Measurements from ENCODE around the gene HAUS6.
A peak's percentile ranks its signal among the peaks of the same experiment; 100 is the strongest.
"Not testable (repeated sequence)": the region's sequence is repeated elsewhere in the genome, so short reads cannot be mapped to it uniquely, and the experiment has no call there.

HAUS6 gene

DNA sequence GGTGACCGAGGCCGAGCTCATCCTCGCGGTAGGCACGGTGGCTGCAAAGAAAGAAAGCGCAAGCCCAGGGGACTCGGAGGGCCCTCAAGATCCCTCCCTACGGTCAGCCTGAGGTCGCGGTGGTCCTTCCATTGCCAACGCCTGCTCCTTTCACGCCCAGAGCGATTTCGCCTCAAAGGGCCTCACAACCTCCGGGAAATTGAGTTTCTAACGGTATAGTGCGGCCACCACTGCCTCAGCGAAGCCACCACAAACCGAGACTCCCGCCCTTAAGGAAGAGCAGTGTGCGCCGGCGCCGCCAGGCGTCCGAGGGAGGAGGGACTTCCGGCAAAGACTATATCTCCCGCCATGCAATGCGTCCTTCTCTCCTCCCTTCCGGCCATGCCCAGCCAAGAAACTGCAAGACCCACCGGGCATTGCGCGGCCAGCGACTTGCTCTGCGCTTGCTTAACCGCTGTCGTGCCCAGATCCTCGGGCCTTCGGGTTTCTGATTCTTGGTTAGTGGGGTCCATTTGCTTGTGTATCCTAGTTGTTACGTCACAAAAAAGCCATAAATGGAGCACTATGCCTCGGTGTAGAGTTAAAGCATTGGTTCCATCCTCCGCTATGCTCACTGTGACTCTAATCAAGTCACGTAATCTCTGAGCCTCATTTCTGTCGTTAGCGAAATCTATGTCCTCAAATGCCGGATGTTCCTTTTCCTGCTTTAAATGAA, at the start of gene HAUS6:
Gene HAUS6, minus strand, starts transcription at position 274 of the 715 bp plus-strand sequence. Its CDS starts 253 bp downstream, at position 21.
- peak; percentile 91 to 93 for DNase-seq

- not testable (repeated sequence) for DNase-seq
Measured at GRCh38 chr9:19152160-19152498, 49.4 kb upstream of the HAUS6 start.

- no peak for DNase-seq
Measured at GRCh38 chr9:19151425-19152159, 48.9 kb upstream of the HAUS6 start.

- no peak for DNase-seq
Measured at GRCh38 chr9:19149230-19149629, 46.5 kb upstream of the HAUS6 start.

DNA sequence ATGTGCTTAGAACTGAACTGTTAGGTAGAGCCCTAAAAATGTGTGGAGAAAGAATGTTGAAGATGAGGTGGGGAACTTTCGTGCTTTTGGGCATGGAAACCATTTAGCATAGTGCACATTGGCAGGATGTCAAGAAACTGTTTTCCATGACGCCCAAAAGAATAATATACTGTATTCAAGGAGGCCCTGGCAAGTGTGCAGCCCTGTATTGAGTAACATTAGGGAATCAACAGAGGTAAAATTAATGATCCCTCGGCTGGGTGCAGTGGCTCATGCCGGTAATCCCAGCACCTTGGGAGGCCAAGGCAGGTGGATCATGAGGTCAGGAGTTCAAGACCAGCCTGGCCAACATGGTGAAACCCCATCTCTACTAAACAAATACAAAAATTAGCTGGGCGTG, 45.5 kb upstream of the HAUS6 start:
- no peak for DNase-seq

GRCh38 chr9:19146441-19147024, 43.8 kb upstream of the HAUS6 start:
- no peak for DNase-seq

- DNase-seq: no peak
Measured at GRCh38 chr9:19145881-19146280, 43.2 kb upstream of the HAUS6 start.

DNA sequence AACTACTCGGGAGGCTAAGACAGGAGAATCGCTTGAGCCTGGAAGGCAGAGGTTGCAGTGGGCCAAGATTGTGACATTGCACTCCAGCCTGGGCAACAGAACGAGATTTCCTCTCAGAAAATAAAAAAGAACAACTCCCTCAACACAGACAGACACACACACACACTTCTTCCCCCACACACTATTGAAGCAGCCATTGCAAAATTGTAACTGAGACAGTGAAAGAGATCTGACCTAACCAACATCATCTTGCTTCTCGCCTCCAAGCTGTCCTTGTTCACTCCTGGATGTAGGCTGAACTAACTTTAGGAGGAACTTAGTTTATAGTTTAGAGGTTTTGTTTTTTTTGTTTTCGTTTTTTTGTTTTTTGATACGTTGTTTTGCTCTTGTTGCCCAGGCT, 37.6 kb upstream of the HAUS6 start:
- DNase-seq: no peak

- no peak for DNase-seq
Measured at GRCh38 chr9:19138084-19138483, 35.4 kb upstream of the HAUS6 start.

GRCh38 chr9:19137282-19137681, 34.6 kb upstream of the HAUS6 start:
- DNase-seq: no peak

DNA sequence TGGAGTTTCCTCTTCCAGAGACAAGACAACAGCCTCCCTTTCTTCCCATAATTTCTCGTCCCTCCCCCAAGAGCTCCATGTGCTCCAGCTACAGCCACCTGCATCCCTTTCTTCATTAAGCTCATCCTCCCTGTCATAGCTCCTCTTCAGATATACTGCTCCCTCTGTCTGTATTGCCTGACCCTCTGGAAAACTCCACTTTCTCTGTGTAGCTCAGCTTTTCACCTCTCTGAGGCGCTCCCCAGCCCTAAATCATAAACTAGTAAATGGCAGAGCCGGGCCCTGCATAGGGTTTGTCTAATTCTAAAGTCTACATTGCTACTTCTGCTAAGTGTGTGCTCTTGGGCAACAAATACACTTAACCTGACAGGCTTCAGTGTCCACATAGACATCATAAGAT, 33.4 kb upstream of the HAUS6 start:
- DNase-seq: no peak

GRCh38 chr9:19133549-19134345, 31.0 kb upstream of the HAUS6 start:
- DNase-seq: no peak

DNA sequence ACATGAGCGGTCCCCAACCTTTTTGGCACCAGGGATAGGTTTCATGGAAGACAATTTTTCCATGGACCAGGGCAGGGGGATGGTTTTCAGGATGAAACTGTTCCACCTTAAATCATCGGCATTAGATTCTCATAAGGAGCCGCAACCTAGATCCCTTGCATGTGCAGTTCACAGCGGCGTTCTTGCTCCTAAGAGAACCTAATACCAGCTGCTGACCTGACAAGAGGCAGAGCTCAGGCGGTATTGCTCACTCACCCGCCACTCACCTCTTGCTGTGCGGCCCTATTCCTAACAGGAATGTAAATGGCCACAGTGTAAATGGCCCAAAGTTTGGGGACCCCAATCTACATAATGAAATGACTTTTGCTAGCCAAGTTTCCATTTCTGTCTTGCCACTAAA, 27.7 kb upstream of the HAUS6 start:
- DNase-seq: no peak

- peak; percentile 23 to 24 for DNase-seq
Measured at GRCh38 chr9:19127871-19128500, 25.3 kb upstream of the HAUS6 start.

- no peak for DNase-seq
Measured at GRCh38 chr9:19124430-19124793, 21.7 kb upstream of the HAUS6 start.

GRCh38 chr9:19122490-19123042, 19.9 kb upstream of the HAUS6 start:
- DNase-seq: no peak

- DNase-seq: no peak
Measured at GRCh38 chr9:19120877-19121276, 18.2 kb upstream of the HAUS6 start.

DNA sequence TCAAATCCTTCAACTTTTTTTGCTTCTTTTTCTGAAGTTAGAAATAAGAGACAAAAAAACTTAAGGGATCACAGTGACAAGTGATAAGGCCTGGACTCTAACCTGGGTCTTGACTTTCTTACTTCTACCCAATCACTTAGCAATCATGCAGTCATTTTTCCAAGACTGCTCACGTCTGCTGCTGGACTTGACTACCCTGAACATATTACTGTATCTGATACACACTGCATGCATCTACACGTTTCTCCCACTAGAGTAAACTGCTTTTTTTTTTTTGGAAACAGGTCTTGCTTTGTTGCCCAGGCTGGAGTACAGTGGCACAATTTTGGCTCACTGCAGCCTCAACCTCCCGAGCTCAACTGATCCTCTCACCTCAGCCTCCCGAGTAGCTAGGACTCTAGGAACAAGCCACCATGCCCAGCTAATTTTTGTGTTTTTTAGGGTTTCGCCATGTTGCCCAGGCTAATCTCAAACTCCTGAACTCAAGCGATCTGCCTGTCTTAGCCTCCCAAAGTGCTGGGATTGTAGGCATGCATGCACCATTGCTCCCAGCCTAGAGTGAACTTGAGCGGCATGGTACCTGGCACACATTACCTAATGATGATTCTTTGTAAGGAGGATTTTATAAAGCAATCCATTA, 17.2 kb upstream of the HAUS6 start:
- DNase-seq: no peak

- DNase-seq: no peak
Measured at GRCh38 chr9:19119246-19119645, 16.5 kb upstream of the HAUS6 start.

DNA sequence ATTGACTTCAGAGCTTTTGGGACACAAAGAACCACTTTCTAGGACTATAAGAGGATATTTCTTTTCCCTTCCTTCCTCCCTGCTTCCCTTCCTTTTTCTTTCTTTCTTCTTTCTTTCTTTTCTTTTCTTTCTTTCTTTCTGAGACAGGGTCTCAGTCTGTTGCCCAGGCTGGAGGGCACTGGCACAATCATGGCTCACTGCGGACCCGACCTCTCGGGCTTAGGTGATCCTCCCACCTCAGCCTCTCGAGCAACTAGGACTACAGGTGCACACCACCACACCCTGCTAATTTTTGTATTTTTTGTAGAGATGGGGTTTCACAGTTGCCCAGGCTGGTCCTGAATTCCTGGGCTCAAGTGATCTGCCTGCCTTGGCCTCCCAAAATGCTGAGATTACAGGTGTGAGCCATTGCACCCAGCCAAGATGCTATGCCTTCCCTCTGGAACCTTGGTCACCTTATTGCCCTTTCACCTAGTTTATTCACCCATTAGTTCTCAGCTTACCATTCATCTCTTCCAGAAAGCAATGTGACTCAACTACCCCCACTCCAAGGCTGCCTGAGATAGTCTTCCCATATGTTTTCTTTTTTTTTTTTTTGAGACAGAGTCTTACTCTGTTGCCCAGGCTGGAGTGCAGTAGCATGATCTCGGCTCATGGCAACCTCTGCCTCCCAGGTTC, 14.5 kb upstream of the HAUS6 start:
- no peak for DNase-seq

- no peak for DNase-seq
Measured at GRCh38 chr9:19116107-19116790, 13.5 kb upstream of the HAUS6 start.

Data from activated CD4-positive, alpha-beta T cell treated with anti-CD3 and anti-CD28 coated beads for 4 hours (primary cell).